ENCODE results near the gene SUCLG1. TPM values are rescaled to one million over a fixed set of nuclear protein-coding genes. Genes with fewer than 3 reads are reported as not detected.

SUCLG1 gene
- total RNA-seq, 2 experiments from 2014 or later = 66.2 to 66.3 TPM

DNA sequence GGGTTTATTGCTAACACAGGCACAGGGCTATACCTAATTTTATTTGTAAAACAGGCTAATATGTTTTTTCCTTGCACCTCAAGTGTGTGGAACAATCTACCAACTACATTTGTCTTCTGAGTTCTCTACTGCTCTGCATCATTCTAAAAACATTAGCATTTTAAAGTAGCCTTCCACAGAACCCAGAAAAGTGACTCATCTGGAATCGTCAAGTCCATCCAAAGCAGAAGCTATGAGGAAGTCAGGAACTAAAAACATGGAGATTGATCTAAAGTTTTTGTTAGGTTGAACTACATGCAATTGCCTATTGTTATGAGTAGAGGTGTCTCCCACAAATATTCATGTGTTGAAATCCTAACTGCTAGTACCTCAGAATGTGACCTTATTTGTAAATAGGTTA, 70.9 kb downstream of the SUCLG1 start:
- H3K4me3 Mint-ChIP-seq = no peak overlapping the region
- POLR2A ChIA-PET = no interaction called here
- ATAC-seq (ENCODE audit: low read depth) = no peak

DNA sequence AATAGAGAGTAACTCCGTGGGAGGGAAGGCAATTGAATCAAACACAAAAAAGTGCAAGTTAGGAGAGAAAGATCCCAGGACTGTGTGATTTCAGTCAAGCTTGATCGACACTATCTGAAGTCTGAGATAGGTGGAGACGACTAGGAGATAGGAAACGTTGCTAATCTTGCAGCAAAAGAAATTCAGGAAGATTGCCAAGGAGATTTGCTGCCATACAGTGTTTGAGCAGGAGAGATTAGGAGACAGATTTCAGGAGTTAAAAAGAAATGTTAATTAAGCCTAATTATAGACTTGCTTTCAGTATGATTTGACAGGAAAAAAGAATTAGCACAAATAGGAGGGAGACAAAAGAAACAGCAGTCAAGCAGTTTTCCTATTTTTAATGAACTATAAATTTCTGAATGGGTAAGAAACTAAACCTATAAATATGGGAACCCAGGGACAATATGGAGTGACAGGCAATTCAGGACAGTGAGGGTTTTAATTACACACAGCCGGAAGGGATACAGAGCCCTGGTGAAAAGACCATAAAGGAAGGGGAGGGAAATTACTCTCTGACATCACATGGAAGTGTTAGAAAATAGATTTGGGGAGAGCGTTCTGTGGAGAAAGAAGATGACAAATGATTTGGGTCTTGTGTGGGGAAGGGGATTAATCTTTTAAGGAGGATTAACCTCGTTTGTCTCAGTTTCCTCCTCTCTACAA, 72.6 kb downstream of the SUCLG1 start:
- Mint-ChIP-seq H3K9me3 (peaks cover 1% of the 10 kb centered on the region), H3K4me3 (no peak overlapping the region), H3K36me3 (no peaks in the 10 kb centered on the region), H3K27ac (no peak overlapping the region), H3K27me3 (peaks cover 38% of the 10 kb centered on the region), H3K4me1 (no peaks in the 10 kb centered on the region)
- POLR2A ChIA-PET = no interaction called here
- DNase-seq (no peak), ATAC-seq (ENCODE audit: low read depth) (no peak)

More for the DNA sequence above, 70.9 kb downstream of the SUCLG1 start:
- DNase-seq = no peak
- peaks cover 43% of the 10 kb centered on the region for H3K27me3 Mint-ChIP-seq
- no peaks in the 10 kb centered on the region for H3K4me1 Mint-ChIP-seq
- no peak overlapping the region for H3K27ac Mint-ChIP-seq
- H3K36me3 Mint-ChIP-seq = no peaks in the 10 kb centered on the region
- H3K9me3 Mint-ChIP-seq = peaks cover 4% of the 10 kb centered on the region

DNA sequence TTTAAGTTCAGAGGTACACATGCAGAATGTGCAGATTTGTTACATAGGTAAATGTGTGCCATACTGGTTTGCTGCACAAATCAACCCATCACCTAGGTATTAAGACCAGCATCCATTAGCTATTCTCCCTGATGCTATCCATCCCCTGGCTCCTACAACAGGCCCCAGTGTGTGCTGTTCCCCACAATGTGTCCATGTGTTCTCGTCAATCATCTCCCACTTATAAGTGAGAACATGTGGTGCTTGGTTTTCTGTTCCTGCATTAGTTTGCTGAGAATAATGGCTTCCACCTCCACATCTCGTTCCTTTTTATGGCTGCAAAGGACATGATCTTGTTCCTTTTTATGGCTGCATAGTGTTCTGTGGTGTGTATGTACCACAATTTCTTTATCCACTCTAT, 75.8 kb downstream of the SUCLG1 start:
- no peaks in the 10 kb centered on the region for H3K36me3 Mint-ChIP-seq
- peaks cover 1% of the 10 kb centered on the region for H3K9me3 Mint-ChIP-seq
- no peak for DNase-seq
- H3K27me3 Mint-ChIP-seq = peaks cover 43% of the 10 kb centered on the region
- no peak for ATAC-seq (ENCODE audit: low read depth)
- H3K4me1 Mint-ChIP-seq = no peaks in the 10 kb centered on the region
- no peak overlapping the region for H3K27ac Mint-ChIP-seq
- POLR2A ChIA-PET = no interaction called here
- H3K4me3 Mint-ChIP-seq = no peak overlapping the region

DNA sequence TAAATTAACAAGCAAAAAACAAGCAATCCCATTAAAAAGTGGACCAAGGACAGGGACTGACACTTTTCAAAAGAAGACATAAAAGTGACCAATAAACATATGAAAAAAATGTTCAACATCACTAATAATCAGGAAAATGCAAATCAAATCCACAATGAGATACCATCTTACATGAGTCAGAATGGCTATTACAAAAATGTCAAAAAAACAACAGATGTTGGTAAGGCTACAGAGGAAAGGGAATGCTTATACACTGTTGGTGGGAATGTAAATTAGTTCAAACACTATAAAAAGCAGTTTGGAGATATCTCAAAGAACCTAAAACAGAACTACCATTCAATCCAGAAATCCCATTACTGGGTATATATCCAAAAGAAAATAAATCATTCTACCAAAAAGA, 78.2 kb downstream of the SUCLG1 start:
- Mint-ChIP-seq H3K9me3 (peaks cover 1% of the 10 kb centered on the region), H3K36me3 (no peaks in the 10 kb centered on the region), H3K27me3 (peaks cover 23% of the 10 kb centered on the region), H3K4me1 (no peaks in the 10 kb centered on the region), H3K4me3 (no peak overlapping the region), H3K27ac (no peak overlapping the region)
- ATAC-seq (ENCODE audit: low read depth) (no peak), DNase-seq (no peak)
- POLR2A ChIA-PET = no interaction called here

DNA sequence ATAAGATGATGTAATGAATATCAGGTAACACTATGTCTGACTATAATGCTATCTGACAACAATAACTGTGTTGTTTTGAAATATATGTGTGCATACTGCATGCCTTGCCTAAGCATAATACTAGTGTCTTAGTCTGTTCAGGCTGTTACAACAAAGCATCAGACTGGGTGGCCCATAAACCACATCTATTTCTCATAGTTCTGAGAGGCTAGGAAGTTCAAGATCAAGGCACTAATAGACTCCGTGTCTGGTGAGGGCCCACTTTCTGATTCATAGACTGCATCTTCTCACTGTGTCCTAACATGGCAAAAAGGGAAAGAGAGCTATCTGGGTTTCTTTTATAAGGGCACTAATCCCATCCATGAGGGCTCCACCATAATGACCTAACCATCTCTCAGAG, 80.1 kb downstream of the SUCLG1 start:
- no peaks in the 10 kb centered on the region for H3K36me3 Mint-ChIP-seq
- ATAC-seq (ENCODE audit: low read depth) (no peak), DNase-seq (no peak)
- H3K4me1 Mint-ChIP-seq = no peaks in the 10 kb centered on the region
- POLR2A ChIA-PET = no interaction called here
- no peak overlapping the region for H3K27ac Mint-ChIP-seq
- H3K9me3 Mint-ChIP-seq = no peaks in the 10 kb centered on the region
- H3K4me3 Mint-ChIP-seq = no peak overlapping the region
- H3K27me3 Mint-ChIP-seq = peaks cover 8% of the 10 kb centered on the region

DNA sequence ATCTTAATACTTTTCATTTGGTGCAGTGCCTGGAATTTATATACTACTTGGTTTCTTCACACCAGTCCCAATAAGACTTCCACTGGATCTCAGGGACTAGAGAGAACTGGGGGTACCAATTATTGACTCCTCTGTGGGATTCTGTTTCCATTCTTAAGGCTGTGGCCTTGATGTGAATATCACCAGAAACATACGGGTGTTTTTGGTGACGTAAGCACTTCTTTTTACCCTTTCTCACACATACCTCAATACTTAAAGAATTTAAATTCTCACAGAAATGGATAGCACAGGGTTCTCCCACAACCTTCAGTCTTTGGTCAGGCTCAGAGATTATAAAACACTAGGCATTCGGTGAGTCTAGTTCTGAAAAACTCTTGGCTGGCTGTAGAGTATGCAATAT, 84.1 kb downstream of the SUCLG1 start:
- Mint-ChIP-seq H3K27ac (no peak overlapping the region), H3K4me1 (no peaks in the 10 kb centered on the region), H3K9me3 (no peaks in the 10 kb centered on the region), H3K4me3 (no peak overlapping the region), H3K36me3 (no peaks in the 10 kb centered on the region), H3K27me3 (peaks cover 4% of the 10 kb centered on the region)
- ATAC-seq (ENCODE audit: low read depth) = no peak
- POLR2A ChIA-PET = no interaction called here
- no peak for DNase-seq

DNA sequence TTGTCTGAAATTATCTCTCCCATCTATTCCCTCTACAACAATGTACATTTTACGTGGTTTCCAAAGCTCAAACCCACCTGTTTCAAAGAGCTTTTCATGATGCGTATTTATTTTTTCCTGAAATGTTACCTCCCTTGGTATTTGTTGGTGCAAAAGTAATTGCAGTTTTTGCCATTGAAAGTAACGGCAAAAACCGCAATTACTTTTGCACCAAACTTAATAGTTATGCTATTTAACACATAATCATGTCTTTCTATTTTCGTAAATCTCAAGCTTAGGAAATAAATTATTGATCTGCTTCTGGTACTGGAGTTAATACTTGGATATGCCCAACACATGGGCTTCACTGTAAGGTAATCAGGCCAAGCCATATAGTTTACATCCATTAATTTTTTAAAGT, 85.2 kb downstream of the SUCLG1 start:
- Mint-ChIP-seq H3K4me1 (no peaks in the 10 kb centered on the region), H3K27me3 (no peaks in the 10 kb centered on the region), H3K9me3 (no peaks in the 10 kb centered on the region), H3K27ac (no peak overlapping the region), H3K4me3 (no peak overlapping the region), H3K36me3 (no peaks in the 10 kb centered on the region)
- DNase-seq = no peak
- ATAC-seq (ENCODE audit: low read depth) = no peak
- POLR2A ChIA-PET = no interaction called here

Other genes with a start within 250 kb of the SUCLG1 start
- 1 to 10 TPM in 1 of 2 experiments, under 1 TPM in 1; 0.83 to 1.0 TPM for gene DNAH6, start 57.2 kb upstream of the SUCLG1 start, total RNA-seq

All from activated naive CD8-positive, alpha-beta T cell treated with anti-CD3 and anti-CD28 coated beads, Interleukin-2, amount 10 ng/mL, durations not matched to agents 7 days and 5 days (primary cell).